T47D (cell line): Measurements from ENCODE around the gene CEP135.
A peak's percentile ranks its signal among the peaks of the same experiment; 100 is the strongest.

Source experiments
- DNase-seq, 2 experiments: peaks; one replicate each; pipeline versions ENCODE4 v3.0.0 to v3.0.0-alpha.2; 2011 to 2012; ENCODE audit warnings: low read depth in 1 of 2, low spot score in 1 of 2
- JUND ChIP-seq: IDR thresholded peaks from 2 replicates; pipeline ENCODE4 v1.6.1; 2012; ENCODE audit warnings: low read depth
- in situ Hi-C: cut with HindIII; loops from 2 replicates; pipeline ENCODE4 v1.10.0; 2016; ENCODE audit warnings: low sequenced_read_pairs, low pct_unique_long_range_greater_than_20kb

The CEP135 gene

GRCh38 chr4:56077676-56078075, 128.9 kb downstream of the CEP135 start:
- peak in 1 of 2 experiments; percentile 13 for DNase-seq
- TF ChIP-seq JUND, result no peak
- in situ Hi-C loops, result no loop called here

DNA sequence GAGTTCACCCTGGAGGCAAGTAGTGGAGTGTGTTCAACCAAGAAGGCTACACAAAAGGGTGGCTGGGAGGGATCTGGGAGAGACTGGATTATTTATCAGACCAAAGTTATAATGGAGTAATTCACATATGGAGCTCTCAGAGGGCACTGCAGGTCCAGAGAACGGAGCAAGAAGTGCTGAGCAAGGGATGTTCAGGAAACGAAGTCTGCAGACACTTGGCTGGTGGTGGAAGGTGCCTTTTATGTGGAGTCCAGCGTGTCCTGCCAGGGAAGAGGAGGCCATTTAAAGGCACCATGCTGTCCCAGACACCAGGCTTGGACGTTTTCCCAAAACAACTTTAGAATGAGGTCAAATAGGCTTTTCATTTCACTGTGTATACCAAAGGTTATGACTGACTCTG, 130.1 kb downstream of the CEP135 start:
- TF ChIP-seq JUND, result no peak
- in situ Hi-C loops, result no loop called here

GRCh38 chr4:56080384-56080783, 131.6 kb downstream of the CEP135 start:
- no peak for TF ChIP-seq JUND
- no peak for DNase-seq

More for the DNA sequence above, 130.1 kb downstream of the CEP135 start:
- no peak for DNase-seq

DNA sequence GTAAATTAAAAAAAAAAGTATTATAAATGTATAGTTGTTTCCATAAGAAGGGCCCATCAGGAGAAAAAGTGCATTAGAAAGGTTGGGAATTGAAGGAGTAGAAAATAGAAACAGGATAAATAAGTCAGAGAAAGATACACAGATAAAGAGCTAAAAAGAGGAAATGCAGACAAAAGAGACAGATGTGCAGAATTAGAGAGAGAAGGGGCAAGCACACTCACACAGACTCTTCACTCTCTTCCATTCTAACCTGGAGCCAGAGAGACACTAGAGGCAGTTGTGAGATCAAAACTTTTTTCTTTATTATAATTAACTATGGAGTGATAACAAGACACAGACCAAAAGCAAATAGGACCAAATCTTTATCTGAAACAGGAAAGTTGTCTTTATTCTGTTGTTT, 134.1 kb downstream of the CEP135 start:
- TF ChIP-seq JUND, result no peak
- in situ Hi-C loops, result no loop called here
- DNase-seq, result no peak

More at GRCh38 chr4:56080384-56080783, 131.6 kb downstream of the CEP135 start:
- in situ Hi-C loops, result no loop called here
